Right renal pelvis (tissue), 4 donors: Measurements from ENCODE around the gene KRTAP4-16. TPM values are rescaled to one million over a fixed set of nuclear protein-coding genes. Genes with fewer than 3 reads are reported as not detected.
"Not testable (repeated sequence)": the region's sequence is repeated elsewhere in the genome, so short reads cannot be mapped to it uniquely, and the experiment has no call there.

Source experiments
- DNase-seq, 4 donors: peaks; one replicate each; pipeline ENCODE4 v3.0.0-alpha.2; 2013; ENCODE audit warnings: low read depth in 4 of 4, low spot score in 3 of 4, missing footprints in 1 of 4
- polyA plus RNA-seq, 4 donors: library from polyadenylated mRNA; unstranded; fragments of 120-200 nt; gene quantifications; one replicate each; pipeline ENCODE4 v1.2.1, GENCODE V29; 2013; ENCODE audit not compliant: insufficient read length in 4 of 4

The KRTAP4-16 gene
- polyA plus RNA-seq, 4 donors = not detected

- not testable (repeated sequence) for DNase-seq
These were observed 18.0 kb upstream of the KRTAP4-16 start for GRCh38 chr17:41119696-41120690.

DNA sequence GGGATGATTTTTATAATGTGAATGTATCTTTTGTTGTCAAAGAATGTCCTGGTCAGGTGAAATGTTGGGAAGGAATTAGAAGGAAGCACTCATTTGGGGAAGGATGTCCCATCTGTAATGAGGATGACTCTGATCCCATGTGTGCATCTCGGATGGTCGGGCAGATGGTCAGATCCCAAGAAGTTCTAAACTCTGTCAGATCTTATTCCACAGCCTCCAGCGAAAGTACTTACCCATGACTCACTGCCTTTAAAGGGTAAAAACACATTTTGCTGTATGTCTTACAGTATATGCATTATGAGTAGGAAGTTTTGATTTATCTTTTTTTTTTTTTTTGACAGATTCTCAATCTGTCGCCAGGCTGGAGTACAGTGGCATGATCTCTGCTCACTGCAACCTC, 16.7 kb upstream of the KRTAP4-16 start:
- DNase-seq = no peak

DNA sequence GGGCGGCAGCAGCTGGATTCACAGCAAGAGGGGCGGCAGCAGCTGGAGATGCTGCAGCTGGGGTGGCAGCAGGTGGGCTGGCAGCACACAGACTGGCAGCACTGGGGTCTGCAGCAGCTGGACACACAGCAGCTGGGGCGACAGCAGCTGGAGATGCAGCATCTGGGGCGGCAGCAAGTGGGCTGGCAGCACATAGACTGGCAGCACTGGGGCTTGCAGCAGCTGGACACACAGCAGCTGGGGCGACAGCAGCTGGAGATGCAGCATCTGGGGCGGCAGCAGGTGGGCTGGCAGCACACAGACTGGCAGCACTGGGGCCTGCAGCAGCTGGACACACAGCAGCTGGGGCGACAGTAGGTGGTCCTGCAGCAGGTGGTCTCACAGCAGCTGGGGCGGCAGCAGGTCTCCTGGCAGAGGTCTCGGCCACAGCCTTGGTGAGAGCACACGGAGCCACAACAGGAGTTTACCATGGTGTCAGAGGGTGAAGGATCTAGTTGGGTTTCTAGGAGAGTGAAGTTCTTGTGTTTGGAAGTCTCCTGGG, 15.9 kb upstream of the KRTAP4-16 start, which contains the start of gene KRTAP4-11:
KRTAP4-11 (minus strand) TSS at position 528 of the 541 bp plus-strand sequence; CDS start at position 470, 58 bp downstream.
- not testable (repeated sequence) for DNase-seq

- DNase-seq = no peak
These were observed 14.3 kb upstream of the KRTAP4-16 start for GRCh38 chr17:41116297-41116696.

- DNase-seq = no peak
These were observed 9.3 kb upstream of the KRTAP4-16 start for GRCh38 chr17:41111151-41111885.

DNA sequence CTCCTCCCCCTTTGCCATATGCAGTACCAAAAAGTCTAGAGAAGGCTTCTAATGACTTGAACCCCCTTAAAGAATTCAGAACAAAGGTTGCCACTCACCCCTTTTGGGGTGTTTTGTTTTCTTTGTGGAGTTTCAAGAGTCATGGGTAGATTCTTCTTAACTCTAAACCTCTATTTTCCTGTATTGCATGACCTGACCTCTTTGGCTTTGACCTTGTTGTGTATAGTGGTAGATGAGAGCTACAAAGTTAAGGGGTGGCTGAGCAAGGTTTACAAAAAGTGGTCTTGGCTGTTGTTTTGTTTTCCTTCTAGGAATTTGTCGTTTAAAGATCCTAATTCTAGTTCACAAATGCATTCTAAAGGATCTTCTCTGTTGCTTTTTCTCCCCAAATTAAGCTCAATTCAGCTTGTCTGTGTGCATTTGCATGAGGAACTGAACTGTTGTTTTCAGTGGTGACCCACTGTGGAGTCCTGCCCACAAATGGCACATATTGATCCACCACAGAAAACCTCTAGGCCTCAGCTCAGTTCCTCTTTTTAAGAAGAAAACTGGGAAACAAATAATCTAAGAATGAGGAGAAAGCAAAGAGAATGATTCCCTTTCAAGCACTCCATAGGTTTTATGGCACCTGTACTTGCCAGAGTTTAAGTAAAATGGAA, 6.8 kb upstream of the KRTAP4-16 start:
- DNase-seq = not testable (repeated sequence)

GRCh38 chr17:41107941-41108450, 6.0 kb upstream of the KRTAP4-16 start:
- DNase-seq = no peak

DNA sequence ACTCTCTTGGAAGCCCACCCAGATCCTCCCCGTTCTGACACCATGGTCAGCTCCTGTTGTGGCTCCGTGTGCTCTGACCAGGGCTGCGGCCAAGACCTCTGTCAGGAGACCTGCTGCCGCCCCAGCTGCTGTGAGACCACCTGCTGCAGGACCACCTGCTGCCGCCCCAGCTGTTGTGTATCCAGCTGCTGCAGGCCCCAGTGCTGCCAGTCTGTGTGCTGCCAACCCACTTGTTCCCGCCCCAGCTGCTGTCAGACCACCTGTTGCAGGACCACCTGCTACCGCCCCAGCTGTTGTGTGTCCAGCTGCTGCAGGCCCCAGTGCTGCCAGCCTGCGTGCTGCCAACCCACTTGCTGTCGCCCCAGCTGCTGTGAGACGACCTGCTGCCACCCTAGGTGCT, 3.3 kb upstream of the KRTAP4-16 start, which contains the start of gene KRTAP4-9:
KRTAP4-9 (plus strand) TSS at position 43 of the 400 bp plus-strand sequence; CDS start at position 43, 0 bp downstream.
- DNase-seq = not testable (repeated sequence)

GRCh38 chr17:41104386-41105038, 2.5 kb upstream of the KRTAP4-16 start:
- DNase-seq = not testable (repeated sequence)

DNA sequence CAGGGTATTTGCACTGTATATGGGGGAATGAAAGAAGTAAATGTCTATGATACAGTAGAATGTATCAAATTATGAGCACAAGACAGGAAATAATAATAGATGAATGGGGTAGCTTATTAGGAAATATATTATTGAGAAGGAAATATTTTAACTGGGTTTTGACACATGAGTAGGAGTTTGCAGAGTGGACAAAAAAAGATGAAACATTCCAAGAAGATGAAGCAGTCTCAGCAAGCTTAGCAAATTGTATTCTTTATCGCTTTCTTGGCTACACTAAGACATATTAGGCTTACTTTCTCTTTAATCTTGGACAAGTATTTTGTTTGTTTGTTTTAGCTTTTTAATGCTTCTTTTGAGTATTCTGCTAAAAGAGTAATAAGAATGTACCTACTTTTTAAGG, 1.9 kb upstream of the KRTAP4-16 start:
- DNase-seq = no peak

DNA sequence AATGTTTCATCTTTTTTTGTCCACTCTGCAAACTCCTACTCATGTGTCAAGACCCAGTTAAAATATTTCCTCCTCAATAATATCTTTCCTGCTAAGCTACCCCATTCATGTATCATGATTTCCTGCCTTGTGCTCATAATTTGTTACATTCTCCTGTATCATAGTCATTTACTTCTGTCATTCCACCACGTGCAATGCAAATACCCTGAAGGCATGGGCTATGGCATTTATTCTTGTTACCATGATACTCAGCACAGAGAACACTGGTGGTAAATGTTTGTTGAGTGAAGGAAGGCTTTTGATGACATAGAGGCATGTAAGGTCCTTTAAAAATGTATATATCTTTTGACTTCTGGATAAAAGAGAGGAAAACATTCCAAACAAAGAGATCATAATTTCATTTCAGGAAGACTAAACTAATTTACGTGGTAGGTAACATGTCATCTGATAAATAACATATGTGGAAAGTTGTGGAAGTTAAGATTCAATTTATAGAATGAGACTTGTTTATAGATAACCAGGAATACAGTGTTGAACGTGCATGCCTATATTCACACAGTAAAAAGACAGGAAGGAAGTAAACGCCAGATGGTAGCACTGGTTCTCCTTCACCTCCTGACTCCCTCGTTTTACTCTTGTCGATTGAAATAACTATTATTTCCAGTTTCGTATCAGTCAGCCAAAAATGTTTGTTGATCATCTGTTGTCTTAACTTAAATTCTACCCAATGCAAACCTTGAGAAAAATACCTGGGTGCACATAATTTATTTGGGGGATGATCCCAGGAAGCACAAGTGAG, 2.1 kb downstream of the KRTAP4-16 start:
- DNase-seq = not testable (repeated sequence)

DNA sequence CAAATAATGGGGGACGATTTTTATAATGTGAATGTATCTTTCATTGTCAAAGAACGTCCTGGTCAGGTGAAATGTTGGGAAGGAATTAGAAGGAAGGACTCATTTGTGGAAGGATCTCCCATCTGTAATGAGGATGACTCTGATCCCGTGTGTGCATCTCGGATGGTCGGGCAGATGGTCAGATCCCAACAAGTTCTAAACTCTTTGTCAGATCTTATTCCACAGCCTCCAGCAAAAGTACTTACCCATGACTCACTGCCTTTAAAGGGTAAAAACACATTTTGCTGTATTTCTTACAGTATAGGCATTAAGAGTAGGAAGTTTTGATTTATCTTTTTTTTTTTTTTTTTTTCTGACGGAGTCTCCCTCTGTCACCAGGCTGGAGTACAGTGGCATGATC, 3.5 kb downstream of the KRTAP4-16 start:
- DNase-seq = no peak

- no peak for DNase-seq
These were observed 4.0 kb downstream of the KRTAP4-16 start, which contains the start of gene KRTAP4-8 for GRCh38 chr17:41098042-41098441. TSS of gene KRTAP4-8 (minus strand) at chr17:41098142. CDS start at chr17:41098084, 58 bp downstream.

GRCh38 chr17:41096055-41096454, 6.0 kb downstream of the KRTAP4-16 start:
- DNase-seq = no peak

GRCh38 chr17:41088760-41089352, 13.2 kb downstream of the KRTAP4-16 start:
- DNase-seq = not testable (repeated sequence)

- not testable (repeated sequence) for DNase-seq
These were observed 17.7 kb downstream of the KRTAP4-16 start, which contains the start of gene KRTAP4-7 for GRCh38 chr17:41084100-41084856. TSS of gene KRTAP4-7 (plus strand) at chr17:41084150. CDS start at chr17:41084207, 57 bp downstream.

DNA sequence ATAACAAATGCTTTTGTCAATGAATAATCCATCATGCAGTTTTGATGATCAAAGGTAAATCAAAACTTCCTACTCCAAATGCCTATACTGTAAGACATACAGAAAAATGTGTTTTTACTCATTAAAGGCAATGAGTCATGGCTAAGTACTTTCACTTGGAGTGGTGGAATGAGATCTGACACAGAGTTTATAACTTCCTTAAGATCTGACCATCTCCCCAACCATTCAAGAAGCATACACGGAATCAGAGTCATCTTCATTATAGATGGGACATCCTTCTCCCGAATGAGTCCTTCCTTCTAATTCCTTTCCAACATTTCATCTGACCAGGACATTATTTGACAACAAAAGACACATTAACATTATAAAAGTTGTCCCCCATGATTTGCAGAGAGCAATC, 18.6 kb downstream of the KRTAP4-16 start:
- DNase-seq = not testable (repeated sequence)
